Coronary artery (tissue), 2 donors: ENCODE data around the gene ABHD6.

ENCODE experiments used
- DNase-seq: peaks from one replicate; pipeline ENCODE4 v3.0.0-alpha.2; 2017; ENCODE audit warnings: low spot score
- H3K27ac ChIP-seq, 2 donors: fragments of 200-600 bp; sonication (generic); one replicate each; pipeline ENCODE4 v1.5.1; 2016 to 2019
- H3K4me3 ChIP-seq: fragments of 200-600 bp; sonication (generic); 2 replicates; pipeline ENCODE4 v1.5.1; 2016; ENCODE audit warnings: mild to moderate bottlenecking, moderate library complexity
- TF ChIP-seq, protein P1 (sequence below): fragments of 200-600 bp; sonication (generic); IDR thresholded peaks from one replicate; pipeline ENCODE4 v1.5.1; 2019; ENCODE audit warnings: antibody characterized with exemption

Gene ABHD6

GRCh38 chr3:58299839-58300516 lies 62.4 kb downstream of the ABHD6 start:
- DNase-seq, result no peak
- Histone ChIP-seq H3K27ac (no peak overlapping the region), H3K4me3 (no peak overlapping the region)
- TF ChIP-seq, protein P1, sequence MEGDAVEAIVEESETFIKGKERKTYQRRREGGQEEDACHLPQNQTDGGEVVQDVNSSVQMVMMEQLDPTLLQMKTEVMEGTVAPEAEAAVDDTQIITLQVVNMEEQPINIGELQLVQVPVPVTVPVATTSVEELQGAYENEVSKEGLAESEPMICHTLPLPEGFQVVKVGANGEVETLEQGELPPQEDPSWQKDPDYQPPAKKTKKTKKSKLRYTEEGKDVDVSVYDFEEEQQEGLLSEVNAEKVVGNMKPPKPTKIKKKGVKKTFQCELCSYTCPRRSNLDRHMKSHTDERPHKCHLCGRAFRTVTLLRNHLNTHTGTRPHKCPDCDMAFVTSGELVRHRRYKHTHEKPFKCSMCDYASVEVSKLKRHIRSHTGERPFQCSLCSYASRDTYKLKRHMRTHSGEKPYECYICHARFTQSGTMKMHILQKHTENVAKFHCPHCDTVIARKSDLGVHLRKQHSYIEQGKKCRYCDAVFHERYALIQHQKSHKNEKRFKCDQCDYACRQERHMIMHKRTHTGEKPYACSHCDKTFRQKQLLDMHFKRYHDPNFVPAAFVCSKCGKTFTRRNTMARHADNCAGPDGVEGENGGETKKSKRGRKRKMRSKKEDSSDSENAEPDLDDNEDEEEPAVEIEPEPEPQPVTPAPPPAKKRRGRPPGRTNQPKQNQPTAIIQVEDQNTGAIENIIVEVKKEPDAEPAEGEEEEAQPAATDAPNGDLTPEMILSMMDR, result peak; percentile 26

GRCh38 chr3:58305882-58306711 lies 68.5 kb downstream of the ABHD6 start, which contains the start of the genes HTD2 and RPP14:
TSS of gene HTD2 (plus strand) at chr3:58306520. CDS start at chr3:58317614, 11,094 bp downstream.
TSS of gene RPP14 (plus strand) at chr3:58306245. CDS start at chr3:58310330, 4,085 bp downstream.
- H3K27ac ChIP-seq, result peak within 1 kb of the TSS; percentile 93 to 98
- peak within 1 kb of the TSS; percentile 84 for H3K4me3 ChIP-seq
- DNase-seq, result peak; percentile 98
- TF ChIP-seq, protein P1, result peak; percentile 97

- Histone ChIP-seq H3K27ac (peak overlapping the region; percentile 93 to 98), H3K4me3 (peak overlapping the region; percentile 84)
- TF ChIP-seq, protein P1, result peak; percentile 17
- DNase-seq, result no peak
Measured at GRCh38 chr3:58307639-58308215, 70.1 kb downstream of the ABHD6 start.

DNA sequence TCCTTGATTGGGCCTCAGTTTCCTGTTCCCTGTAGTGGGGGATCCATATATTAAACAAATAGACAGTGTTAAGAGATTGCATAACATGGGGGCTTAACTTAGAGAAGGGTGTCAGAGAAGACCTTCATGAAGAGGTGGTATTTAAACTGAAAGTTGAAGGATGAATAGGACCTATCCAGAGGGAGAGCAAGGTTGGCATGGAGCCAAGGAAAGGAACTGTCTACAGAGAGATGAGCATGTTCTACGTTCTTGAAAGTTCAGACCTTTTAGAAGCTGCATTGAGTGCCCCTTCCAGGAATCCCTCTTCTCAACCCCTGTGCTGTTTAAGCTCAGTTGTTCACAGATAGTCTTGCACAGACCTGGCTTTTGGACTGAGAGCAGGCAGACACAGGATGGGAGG lies 71.1 kb downstream of the ABHD6 start:
- H3K27ac ChIP-seq, result no peak overlapping the region
- DNase-seq, result no peak
- TF ChIP-seq, protein P1, result no peak
- no peak overlapping the region for H3K4me3 ChIP-seq

GRCh38 chr3:58317811-58318210 lies 80.2 kb downstream of the ABHD6 start:
- Histone ChIP-seq H3K4me3 (no peak overlapping the region), H3K27ac (no peak overlapping the region)
- TF ChIP-seq, protein P1, result no peak
- no peak for DNase-seq

DNA sequence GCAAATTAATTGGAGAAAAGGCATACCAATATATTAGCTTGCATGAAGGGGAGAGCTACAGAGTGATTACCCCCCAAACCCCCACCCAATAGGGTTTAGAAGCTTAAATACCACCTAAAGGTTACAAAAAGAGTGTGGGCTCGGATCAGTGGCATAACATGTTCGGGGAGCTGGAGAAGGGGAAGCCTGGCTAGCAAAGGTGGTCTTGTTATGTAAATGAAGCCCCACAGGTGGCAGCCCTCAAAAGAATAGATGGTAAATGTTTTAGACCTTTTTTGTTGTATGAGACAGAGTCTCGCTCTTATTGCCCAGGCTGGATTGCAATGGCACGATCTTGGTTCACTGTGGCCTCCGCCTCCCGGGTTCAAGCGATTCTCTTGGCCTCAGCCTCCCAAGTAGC lies 84.2 kb downstream of the ABHD6 start:
- Histone ChIP-seq H3K27ac (no peak overlapping the region), H3K4me3 (no peak overlapping the region)
- no peak for DNase-seq
- TF ChIP-seq, protein P1, result no peak
